ENCODE results near the gene COQ4.

Gene COQ4

DNA sequence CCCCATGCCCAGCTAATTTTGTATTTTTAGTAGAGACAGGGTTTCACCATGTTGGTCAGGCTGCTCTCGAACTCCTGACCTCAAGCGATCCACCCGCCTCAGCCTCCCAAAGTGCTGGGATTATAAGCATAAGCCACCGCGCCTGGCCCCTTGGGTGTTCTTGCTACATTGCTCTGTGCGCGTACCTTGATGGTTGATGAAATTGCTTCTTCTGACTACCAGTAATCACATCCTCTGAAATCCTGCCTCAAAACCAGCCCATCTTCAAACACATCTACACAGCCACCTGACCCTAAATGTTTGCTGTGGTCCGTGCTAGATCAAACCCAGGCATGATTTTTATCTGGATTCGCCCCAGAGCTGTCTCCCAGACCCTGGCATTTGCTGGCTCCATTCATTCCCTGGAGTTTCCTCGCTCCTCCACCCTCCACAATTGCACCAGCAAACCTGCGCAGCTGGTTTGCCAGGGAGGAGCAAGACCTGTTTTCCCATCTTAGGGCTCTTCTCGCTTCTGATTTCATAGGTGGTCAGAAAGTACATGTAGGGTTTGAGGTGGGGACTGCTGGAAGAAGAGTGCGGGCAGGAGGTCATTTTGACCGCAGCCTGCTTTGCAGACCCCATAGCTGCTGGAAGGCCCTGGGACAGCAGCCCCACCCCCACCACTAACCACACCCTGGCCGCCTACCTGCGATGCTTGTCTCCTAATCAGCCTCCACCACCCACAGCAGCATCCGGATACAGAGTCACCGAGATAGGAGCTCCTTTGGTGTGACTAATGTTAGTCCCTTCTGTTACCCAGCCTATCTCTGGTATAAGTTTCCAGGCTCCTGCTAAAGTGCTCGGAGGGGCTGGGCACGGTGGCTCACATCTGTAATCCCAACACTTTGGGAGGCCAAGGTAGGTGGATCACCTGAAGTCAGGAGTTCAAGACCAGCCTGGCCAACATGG, 23.8 kb upstream of the COQ4 start:
- DNase-seq (ENCODE audit: low read depth in 1 of 2, low spot score in 1 of 2) = no peak
- H3K4me3 ChIP-seq (replicated peaks; ENCODE audit: insufficient read depth, low read length) = no peak overlapping the region
- no peaks in the 10 kb centered on the region for H3K27me3 ChIP-seq (ENCODE audit: insufficient read depth, poor library complexity, severe bottlenecking)
- H3K27ac ChIP-seq (replicated peaks) = no peak overlapping the region
- TF ChIP-seq, protein P1, sequence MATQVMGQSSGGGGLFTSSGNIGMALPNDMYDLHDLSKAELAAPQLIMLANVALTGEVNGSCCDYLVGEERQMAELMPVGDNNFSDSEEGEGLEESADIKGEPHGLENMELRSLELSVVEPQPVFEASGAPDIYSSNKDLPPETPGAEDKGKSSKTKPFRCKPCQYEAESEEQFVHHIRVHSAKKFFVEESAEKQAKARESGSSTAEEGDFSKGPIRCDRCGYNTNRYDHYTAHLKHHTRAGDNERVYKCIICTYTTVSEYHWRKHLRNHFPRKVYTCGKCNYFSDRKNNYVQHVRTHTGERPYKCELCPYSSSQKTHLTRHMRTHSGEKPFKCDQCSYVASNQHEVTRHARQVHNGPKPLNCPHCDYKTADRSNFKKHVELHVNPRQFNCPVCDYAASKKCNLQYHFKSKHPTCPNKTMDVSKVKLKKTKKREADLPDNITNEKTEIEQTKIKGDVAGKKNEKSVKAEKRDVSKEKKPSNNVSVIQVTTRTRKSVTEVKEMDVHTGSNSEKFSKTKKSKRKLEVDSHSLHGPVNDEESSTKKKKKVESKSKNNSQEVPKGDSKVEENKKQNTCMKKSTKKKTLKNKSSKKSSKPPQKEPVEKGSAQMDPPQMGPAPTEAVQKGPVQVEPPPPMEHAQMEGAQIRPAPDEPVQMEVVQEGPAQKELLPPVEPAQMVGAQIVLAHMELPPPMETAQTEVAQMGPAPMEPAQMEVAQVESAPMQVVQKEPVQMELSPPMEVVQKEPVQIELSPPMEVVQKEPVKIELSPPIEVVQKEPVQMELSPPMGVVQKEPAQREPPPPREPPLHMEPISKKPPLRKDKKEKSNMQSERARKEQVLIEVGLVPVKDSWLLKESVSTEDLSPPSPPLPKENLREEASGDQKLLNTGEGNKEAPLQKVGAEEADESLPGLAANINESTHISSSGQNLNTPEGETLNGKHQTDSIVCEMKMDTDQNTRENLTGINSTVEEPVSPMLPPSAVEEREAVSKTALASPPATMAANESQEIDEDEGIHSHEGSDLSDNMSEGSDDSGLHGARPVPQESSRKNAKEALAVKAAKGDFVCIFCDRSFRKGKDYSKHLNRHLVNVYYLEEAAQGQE (IDR thresholded peaks at IDR 0.05; ENCODE audit: insufficient replicate concordance, low read depth) = no peak
- TF ChIP-seq, protein P2, sequence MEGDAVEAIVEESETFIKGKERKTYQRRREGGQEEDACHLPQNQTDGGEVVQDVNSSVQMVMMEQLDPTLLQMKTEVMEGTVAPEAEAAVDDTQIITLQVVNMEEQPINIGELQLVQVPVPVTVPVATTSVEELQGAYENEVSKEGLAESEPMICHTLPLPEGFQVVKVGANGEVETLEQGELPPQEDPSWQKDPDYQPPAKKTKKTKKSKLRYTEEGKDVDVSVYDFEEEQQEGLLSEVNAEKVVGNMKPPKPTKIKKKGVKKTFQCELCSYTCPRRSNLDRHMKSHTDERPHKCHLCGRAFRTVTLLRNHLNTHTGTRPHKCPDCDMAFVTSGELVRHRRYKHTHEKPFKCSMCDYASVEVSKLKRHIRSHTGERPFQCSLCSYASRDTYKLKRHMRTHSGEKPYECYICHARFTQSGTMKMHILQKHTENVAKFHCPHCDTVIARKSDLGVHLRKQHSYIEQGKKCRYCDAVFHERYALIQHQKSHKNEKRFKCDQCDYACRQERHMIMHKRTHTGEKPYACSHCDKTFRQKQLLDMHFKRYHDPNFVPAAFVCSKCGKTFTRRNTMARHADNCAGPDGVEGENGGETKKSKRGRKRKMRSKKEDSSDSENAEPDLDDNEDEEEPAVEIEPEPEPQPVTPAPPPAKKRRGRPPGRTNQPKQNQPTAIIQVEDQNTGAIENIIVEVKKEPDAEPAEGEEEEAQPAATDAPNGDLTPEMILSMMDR (IDR thresholded peaks at IDR 0.05; ENCODE audit: insufficient read depth, low read length) = no peak
- no peak for TF ChIP-seq SPI1 (IDR thresholded peaks at IDR 0.05; ENCODE audit: borderline replicate concordance, low read depth)

DNA sequence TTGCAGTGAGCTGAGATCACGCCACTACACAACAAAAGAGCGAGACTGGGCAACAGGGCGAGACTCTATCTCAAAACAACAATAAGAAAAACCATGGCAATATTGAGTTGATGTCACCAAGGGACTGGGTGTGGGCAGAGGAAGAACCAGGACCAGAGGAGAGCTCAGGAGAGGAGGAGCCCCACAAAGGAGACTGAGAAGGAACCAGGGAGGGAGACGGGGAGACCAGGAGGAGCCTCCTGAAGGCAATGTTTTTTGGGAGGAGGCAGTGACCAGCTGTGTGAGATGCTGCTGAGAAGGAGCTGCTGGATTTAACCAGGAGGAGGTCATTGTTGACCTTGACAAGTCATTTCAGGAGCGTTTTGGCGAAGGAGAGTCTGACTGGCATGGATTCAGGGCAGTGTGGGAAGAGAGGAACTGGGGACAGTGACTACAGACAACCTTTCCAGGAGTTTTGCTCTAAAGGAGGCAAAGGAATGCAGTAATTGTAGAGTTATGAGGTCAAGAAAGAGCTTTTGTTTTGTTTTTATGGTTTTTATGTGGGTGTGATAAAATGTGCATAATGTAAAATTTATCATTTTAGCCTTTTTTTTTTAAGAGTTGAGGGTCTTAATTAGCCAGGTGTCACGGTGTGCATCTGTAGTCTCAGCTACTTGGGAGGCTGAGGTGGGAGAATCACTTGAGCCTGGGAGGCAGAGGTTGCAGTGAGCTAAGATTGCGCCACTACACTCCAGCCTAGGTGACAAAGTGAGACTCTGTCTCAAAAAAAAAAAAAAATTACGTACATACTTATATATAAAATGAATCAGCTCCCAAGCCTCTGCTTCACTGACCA, 18.3 kb upstream of the COQ4 start:
- TF ChIP-seq, protein P1 (IDR thresholded peaks at IDR 0.05; ENCODE audit: insufficient replicate concordance, low read depth) = no peak
- TF ChIP-seq, protein P2 (IDR thresholded peaks at IDR 0.05; ENCODE audit: insufficient read depth, low read length) = no peak
- TF ChIP-seq POLR2AphosphoS5 (IDR thresholded peaks at IDR 0.05; ENCODE audit: low read depth) (no peak), GABPA (IDR thresholded peaks at IDR 0.05; ENCODE audit: low read depth) (no peak), SPI1 (IDR thresholded peaks at IDR 0.05; ENCODE audit: borderline replicate concordance, low read depth) (no peak)
- no peaks in the 10 kb centered on the region for H3K27me3 ChIP-seq (ENCODE audit: insufficient read depth, poor library complexity, severe bottlenecking)
- no peak for DNase-seq (ENCODE audit: low read depth in 1 of 2, low spot score in 1 of 2)
- no peak overlapping the region for H3K27ac ChIP-seq (replicated peaks)
- no peak overlapping the region for H3K4me3 ChIP-seq (replicated peaks; ENCODE audit: insufficient read depth, low read length)

GRCh38 chr9:128304971-128305288, 17.7 kb upstream of the COQ4 start:
- Histone ChIP-seq H3K4me3 (replicated peaks; ENCODE audit: insufficient read depth, low read length) (no peak overlapping the region), H3K27me3 (ENCODE audit: insufficient read depth, poor library complexity, severe bottlenecking) (no peaks in the 10 kb centered on the region), H3K27ac (replicated peaks) (no peak overlapping the region)
- no peak for TF ChIP-seq SPI1 (IDR thresholded peaks at IDR 0.05; ENCODE audit: borderline replicate concordance, low read depth)
- TF ChIP-seq GABPA (IDR thresholded peaks at IDR 0.05; ENCODE audit: low read depth) = no peak
- TF ChIP-seq, protein P2 (IDR thresholded peaks at IDR 0.05; ENCODE audit: insufficient read depth, low read length) = no peak
- DNase-seq (ENCODE audit: low read depth in 1 of 2, low spot score in 1 of 2) = no peak
